Nephron progenitor cell (in vitro differentiated cells): ENCODE results near the gene PARP15.
A peak's percentile ranks its signal among the peaks of the same experiment; 100 is the strongest.

Experiments used
- DNase-seq: peaks from one replicate; pipeline ENCODE4 v3.0.0; 2021
- H3K27ac Mint-ChIP-seq: 2 replicates; pipeline ENCODE4 v1.8.0; 2021; ENCODE audit warnings: mild to moderate bottlenecking, moderate library complexity, mixed read lengths
- H3K27me3 Mint-ChIP-seq: 2 replicates; pipeline ENCODE4 v1.8.0; 2021; ENCODE audit warnings: mild to moderate bottlenecking, low read depth, mixed read lengths; ENCODE audit not compliant: poor library complexity
- H3K36me3 Mint-ChIP-seq: 2 replicates; pipeline ENCODE4 v1.8.0; 2021; ENCODE audit warnings: low read depth, mixed read lengths
- H3K4me1 Mint-ChIP-seq: 2 replicates; pipeline ENCODE4 v1.8.0; 2021; ENCODE audit warnings: mixed read lengths
- H3K4me3 Mint-ChIP-seq: 2 replicates; pipeline ENCODE4 v1.8.0; 2021; ENCODE audit warnings: mild to moderate bottlenecking, moderate library complexity, mixed read lengths
- H3K9me3 Mint-ChIP-seq: 2 replicates; pipeline ENCODE4 v1.8.0; 2021; ENCODE audit warnings: mild to moderate bottlenecking, moderate library complexity, mixed read lengths
- CTCF ChIP-seq: fragments of 200-600 bp; sonication (generic); IDR thresholded peaks from 2 replicates; pipeline ENCODE4 v1.5.0; 2021; ENCODE audit warnings: antibody characterized with exemption

PARP15 gene

DNA sequence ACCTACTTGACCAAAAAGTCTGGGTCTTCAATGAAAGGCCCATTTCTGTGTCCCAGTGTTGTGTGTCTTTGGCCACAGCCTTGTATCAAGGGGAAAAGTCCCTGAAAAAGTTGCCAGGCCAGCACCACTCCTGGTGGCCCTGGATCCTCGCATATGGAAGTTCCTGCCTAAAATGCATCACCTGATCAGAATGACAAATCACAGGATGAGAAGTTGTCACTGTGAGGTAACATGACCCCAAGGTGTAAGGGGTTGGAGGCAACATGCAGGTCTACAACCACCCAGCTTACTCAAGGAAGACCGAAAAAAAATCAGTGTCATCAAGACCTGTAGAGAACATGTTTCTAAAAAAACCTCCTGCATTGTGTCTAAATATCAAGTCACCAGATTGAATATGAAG is 25.6 kb downstream of the PARP15 start:
- TF ChIP-seq CTCF, result no peak
- Mint-ChIP-seq H3K4me1 (peaks cover 4% of the 10 kb centered on the region), H3K27ac (no peak overlapping the region), H3K9me3 (no peaks in the 10 kb centered on the region), H3K36me3 (no peaks in the 10 kb centered on the region), H3K27me3 (peaks cover 14% of the 10 kb centered on the region), H3K4me3 (no peak overlapping the region)
- DNase-seq, result no peak

DNA sequence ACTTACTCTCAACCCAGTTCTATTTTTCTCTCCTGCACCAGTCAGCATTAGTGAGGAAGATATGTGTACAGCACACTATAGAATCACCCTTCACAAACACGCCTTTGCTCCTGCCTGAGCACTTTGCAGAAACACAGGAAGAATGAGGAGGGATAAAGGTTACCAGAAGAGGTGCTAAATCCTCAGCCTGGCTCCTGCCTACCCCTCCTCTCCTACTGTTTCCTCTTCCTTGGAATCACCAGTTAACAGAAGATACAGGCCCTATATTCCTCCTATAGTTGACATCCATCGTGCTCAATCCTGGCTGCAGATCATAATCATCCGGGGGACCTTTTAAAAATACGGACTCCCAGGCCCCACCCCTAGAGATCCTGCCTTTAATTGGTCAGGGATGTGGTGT is 28.9 kb downstream of the PARP15 start:
- TF ChIP-seq CTCF, result no peak
- DNase-seq, result no peak
- Mint-ChIP-seq H3K4me3 (no peak overlapping the region), H3K27ac (no peak overlapping the region), H3K9me3 (no peaks in the 10 kb centered on the region), H3K36me3 (no peaks in the 10 kb centered on the region), H3K27me3 (peaks cover 17% of the 10 kb centered on the region), H3K4me1 (peaks cover 10% of the 10 kb centered on the region)

DNA sequence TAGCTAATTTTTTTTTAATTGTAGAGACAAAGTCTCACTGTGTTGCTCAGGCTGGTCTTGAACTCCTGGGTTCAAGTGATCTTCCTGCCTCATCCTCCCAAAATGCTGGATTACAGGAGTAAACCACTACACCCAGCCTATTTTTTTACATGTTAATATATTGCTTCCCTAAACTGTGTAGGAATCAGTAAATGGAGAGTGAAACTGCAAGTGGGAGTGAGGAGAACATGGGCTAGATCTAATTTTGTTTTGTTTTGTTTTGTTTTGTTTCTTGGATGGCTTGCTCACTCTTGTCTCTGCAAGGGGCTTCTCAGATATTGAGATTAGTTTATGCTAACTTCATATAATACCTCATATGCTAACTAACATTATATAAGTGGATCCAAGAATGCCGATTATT is 31.5 kb downstream of the PARP15 start:
- TF ChIP-seq CTCF, result no peak
- Mint-ChIP-seq H3K27ac (no peak overlapping the region), H3K4me1 (peaks cover 10% of the 10 kb centered on the region), H3K9me3 (no peaks in the 10 kb centered on the region), H3K27me3 (peaks cover 11% of the 10 kb centered on the region), H3K36me3 (no peaks in the 10 kb centered on the region), H3K4me3 (no peak overlapping the region)
- DNase-seq, result no peak

DNA sequence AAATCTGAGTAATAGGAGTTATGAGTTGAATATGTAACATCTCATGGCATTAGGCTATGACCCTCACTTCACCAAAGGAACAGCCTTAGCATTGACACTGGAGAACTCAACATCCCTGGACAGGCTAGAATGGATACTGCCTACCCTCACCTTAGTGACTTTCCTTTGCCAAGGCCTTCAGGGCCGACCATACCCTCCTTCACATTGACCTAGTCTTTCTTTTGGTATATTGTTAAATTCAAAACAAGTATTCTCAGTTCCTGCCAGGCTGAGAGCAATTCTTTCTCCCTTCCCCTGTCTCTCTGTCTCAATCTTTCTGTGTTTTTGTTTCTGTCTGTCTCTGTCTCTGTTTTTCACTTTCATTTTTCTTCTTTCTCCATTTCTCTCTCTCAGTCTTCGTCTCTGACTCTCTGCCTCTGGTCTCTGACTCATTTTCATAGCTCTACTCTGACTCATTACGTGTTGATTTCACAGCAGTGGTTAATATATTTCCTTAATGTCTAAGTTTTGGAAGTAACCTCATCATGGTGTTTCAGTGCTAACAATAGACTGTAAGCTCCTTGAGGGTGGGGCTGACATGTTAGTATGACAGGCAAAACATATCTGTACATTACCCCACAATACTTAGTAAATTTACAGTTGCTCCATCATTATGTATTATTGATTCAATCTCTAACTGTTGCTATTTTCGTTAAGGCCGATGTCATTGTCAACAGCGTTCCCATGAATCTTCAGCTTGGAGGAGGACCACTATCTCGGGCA is 32.5 kb downstream of the PARP15 start:
- H3K27me3 Mint-ChIP-seq, result peaks cover 11% of the 10 kb centered on the region
- H3K4me1 Mint-ChIP-seq, result peaks cover 10% of the 10 kb centered on the region
- TF ChIP-seq CTCF, result no peak
- H3K9me3 Mint-ChIP-seq, result no peaks in the 10 kb centered on the region
- no peaks in the 10 kb centered on the region for H3K36me3 Mint-ChIP-seq
- H3K27ac Mint-ChIP-seq, result no peak overlapping the region
- no peak overlapping the region for H3K4me3 Mint-ChIP-seq
- no peak for DNase-seq

GRCh38 chr3:122612696-122613095 is 35.2 kb downstream of the PARP15 start:
- peak overlapping the region; percentile 49 for H3K27ac Mint-ChIP-seq
- H3K9me3 Mint-ChIP-seq, result no peaks in the 10 kb centered on the region
- H3K4me1 Mint-ChIP-seq, result peaks cover 6% of the 10 kb centered on the region
- TF ChIP-seq CTCF, result no peak
- DNase-seq, result no peak
- no peaks in the 10 kb centered on the region for H3K36me3 Mint-ChIP-seq
- H3K27me3 Mint-ChIP-seq, result peaks cover 7% of the 10 kb centered on the region
- no peak overlapping the region for H3K4me3 Mint-ChIP-seq

DNA sequence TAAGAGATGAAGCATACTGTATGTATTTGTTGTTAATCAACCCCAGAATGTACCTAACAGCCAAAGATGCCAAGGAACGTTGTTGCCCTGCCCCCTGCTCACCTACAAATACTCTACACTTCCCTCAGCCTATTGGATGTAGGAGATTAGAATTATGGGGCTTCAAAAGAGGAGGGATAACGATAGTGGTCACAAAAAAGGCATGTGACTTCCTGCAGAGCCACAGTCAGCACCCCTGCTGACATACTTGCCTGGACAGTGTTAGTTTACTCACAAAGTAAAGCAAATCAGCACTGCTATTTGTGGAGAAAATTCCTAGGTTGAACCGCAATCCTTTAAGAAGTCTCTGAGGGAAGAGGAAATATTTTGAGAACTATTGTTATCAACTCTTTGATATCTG is 37.9 kb downstream of the PARP15 start:
- Mint-ChIP-seq H3K9me3 (no peaks in the 10 kb centered on the region), H3K4me1 (no peaks in the 10 kb centered on the region), H3K36me3 (no peaks in the 10 kb centered on the region), H3K27ac (no peak overlapping the region), H3K4me3 (no peak overlapping the region), H3K27me3 (peaks cover 9% of the 10 kb centered on the region)
- DNase-seq, result no peak
- TF ChIP-seq CTCF, result no peak
